Hematopoietic multipotent progenitor cell treated with erythropoietin and hydrocortisone succinate and interleukin-3 and kit ligand, for 6 days (in vitro differentiated cells): ENCODE data around the gene TGOLN2.
"Not testable (repeated sequence)": the region's sequence is repeated elsewhere in the genome, so short reads cannot be mapped to it uniquely, and the experiment has no call there.

Source experiments
- DNase-seq: peaks from one replicate; pipeline ENCODE4 v3.0.0-alpha.2; 2015

TGOLN2 gene

DNA sequence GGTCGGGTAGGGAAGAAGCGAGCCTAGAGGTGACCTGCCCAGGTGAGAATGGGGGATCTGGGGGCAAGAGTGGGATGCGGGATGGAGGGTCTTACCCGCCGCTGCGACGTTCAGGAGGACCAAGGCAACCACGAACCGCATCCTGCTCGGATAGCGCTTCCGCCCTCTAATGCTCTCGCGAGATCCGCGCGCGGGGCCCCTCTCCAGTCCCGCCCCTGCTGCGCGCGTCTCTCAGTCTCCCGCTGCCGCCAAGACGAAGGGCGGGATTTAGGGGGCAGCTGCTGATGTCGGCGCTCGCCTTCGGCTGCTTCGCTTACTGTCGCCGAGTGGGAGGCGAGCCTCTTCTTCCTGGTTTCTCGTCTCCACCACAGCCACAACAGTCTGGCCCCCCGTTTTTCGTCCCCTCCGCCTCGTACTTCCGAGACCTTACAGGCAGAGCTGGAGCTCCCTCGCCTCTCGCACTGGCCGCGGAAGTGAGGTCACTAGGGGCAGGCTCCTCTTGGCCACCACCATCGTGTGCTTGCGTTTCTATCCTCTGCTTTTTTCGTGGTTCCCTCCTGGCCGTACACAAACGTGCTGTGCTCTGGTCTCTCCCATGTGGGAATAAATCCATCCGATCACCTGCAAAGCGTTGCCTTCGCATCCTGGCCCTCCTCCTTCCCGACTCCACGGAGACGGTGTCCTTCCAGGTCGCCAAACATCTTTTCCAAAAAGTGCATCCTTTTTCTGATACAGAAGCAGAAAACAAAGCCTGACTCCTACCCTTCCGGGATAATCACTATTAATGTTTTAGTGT is at the start of gene TGOLN2:
Gene TGOLN2 (minus strand): TSS at position 168 of the 796 bp plus-strand sequence. CDS start 27 bp downstream, at position 141.
- peak; percentile 98 for DNase-seq

- no peak for DNase-seq
Observed at GRCh38 chr2:85377083-85377482, 49.3 kb upstream of the TGOLN2 start.

DNA sequence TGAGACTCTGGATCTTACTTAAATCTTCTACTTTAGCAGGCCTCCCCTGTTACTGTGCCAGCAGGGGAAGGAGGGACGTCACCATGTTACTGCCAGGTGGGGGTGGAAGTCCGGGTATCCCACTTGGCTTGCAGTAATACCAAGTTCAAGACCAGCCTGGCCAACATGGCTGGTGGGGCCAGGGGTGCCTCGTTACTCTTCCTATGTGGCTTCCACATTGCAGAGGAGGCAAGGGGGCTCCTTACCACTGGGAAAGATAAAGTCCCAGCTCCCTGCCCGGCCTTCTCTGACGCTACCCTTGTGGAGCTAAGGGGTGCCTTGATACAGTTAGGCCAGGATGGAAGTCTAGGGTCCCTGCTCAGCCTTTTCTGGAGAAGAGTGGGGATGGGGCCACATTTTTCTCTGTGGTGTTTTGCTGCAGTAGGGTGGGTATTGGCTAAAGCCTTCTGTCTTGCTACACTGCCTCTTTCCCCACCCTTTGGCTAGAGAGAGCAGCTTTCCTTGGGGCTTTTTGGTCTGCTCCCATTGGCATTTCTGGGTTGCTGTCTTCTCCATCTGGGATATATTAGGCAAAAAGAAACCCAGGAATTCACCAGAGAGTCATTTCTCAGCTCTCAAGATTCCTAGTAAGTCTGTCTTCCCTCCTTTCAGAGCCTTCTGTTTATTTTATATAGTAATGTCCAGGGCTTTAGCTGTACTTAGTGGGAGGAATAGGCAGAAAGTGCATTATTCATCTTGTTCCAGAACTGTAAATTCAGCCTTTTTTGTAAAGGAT is 48.7 kb upstream of the TGOLN2 start:
- no peak for DNase-seq

- no peak for DNase-seq
Observed at GRCh38 chr2:85371045-85371444, 43.3 kb upstream of the TGOLN2 start.

DNA sequence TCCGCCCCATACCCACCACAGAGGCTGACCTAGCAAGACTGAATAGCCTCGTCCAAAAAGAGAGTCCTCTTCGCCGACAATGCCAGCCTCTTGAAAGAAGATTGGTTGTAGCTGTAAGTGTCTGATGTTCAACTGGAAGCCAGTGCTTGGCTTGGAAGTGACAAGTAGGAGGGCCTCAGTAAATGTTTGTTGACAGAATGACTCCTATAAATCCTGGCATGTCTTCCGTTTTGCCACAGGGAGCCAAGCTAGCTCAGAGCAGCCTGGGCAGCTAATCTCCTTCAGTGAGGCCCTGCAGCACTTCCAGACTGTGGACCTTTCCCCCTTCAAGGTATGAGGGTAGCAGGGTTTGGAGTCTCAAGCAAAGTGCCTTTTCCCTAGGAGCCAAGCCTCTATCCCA is 41.7 kb upstream of the TGOLN2 start:
- no peak for DNase-seq

DNA sequence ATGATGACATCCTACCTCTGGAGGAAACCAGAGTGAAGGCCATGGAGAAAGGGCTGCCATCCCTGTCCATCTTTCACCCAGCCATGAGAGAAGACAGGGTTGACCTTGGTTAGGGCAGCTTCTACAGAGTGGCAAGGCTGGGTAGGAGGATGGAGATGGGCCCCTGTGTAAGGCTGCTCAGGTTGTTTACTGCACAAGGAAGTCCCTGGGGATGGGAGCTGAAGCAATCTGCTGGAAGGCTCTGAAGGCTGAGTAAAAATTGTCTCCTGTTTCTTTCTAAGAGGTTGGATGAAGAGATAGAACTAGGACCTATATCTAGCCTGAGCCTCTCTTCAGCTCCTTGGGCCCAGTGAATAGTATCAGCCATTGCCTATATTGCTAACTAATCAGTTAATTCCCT is 41.1 kb upstream of the TGOLN2 start:
- DNase-seq, result no peak

- no peak for DNase-seq
Observed at GRCh38 chr2:85367180-85367579, 39.4 kb upstream of the TGOLN2 start.

DNA sequence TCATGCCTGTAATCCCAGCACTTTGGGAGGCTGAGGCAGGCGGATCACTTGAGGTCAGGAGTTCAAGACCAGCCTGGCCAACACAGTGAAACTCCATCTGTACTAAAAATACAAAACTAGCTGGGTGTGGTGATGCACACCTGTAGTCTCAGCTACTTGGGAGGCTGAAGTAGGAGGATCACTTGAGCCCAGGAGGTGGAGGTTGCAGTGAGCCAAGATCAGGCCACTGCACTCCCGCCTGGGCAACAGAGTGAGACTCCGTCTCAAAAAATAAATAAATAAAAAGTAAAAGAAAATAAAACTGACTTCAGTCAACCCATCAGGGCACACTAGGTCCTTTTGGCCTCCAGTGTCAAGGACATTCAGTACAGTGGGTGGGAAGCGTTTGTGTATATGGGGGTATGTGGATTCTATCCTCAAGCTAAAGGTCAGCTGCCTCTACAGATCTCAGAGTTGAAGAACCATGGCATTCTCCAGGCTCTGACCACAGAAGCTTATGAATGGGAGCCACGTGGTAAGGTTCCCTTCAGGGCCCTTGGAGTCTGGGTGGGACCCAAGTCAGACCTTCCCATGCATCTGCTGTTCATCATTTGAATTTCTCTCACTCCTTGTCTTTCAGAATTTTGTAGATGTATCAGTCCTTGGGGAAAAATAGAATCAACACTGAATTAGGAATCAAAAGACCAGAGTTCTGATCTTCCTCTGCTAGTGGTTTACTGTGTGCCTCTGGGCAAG is 35.0 kb upstream of the TGOLN2 start:
- DNase-seq, result not testable (repeated sequence)

DNA sequence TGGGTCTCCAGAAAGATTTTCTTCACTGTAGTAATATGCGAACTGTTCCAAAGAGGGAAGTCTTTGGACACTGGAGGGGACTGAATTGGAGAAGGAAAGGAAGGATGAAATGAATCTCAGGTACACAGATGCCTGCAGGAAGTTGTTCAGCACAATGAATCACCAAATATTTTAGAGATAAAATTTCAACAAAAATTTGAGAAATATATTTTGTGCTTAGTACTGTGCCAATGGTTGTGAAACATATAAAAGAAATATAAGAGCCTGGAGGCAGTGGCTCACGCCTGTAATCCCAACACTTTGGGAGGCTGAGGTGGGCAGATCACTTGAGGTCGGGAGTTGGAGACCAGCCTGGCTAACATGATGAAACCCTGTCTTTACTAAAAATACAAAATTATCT is 29.9 kb upstream of the TGOLN2 start:
- DNase-seq, result no peak

DNA sequence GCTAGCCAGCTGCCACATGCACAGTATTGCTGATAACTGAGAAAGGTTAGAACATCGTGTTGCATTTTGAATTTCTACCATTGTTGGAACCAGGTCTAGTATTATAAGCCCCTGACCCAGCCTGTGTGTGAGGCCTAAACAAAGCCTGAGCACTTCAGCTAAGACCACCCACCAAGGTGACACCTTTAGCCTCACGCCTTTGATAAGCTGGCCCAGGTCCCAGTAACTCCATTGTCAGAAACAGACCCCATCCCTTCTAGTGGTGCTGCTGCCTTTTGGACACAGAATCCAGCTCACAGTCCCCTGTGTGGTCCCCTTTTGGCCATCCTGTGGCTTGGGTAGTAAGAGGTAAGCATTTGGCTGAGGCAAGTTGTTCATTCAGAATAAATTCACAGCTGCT is 28.4 kb upstream of the TGOLN2 start:
- no peak for DNase-seq

DNA sequence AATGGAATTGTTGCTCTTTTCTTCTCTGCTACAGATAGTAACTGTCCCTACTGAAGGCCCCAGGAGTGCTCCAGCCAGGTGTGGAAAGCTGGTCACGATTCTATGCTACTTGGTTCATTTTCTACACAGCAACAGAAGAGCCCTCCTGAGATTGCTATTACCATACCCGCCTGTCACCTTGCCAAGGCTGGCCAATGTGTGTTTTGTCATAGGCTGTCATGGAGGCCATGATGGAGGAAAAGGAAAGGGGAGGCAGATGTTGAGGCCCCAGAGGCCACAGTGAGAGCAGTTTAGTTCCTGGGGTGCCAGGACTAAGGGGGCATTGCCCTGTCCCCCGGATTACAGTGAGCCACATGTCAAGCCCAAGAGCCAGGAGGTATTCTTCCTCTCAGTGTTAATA is 27.7 kb upstream of the TGOLN2 start:
- DNase-seq, result peak; percentile 27

DNA sequence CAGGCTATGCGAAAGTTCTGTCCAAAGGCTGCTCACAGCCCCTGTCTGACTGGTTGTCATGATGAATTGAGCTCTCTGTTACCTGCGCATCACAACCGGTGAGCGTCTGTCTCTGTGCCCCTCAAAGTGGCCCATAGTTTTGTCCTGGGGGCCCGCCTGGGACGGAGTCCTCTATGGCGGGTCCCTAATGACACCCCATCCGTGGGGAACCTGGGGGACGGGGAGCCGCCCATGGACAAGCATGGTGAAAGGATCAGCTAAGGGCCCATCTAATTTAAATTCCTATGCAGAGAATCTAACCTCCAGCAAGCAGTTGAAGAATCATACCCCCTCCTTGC is 27.3 kb upstream of the TGOLN2 start:
- DNase-seq, result peak; percentile 15

DNA sequence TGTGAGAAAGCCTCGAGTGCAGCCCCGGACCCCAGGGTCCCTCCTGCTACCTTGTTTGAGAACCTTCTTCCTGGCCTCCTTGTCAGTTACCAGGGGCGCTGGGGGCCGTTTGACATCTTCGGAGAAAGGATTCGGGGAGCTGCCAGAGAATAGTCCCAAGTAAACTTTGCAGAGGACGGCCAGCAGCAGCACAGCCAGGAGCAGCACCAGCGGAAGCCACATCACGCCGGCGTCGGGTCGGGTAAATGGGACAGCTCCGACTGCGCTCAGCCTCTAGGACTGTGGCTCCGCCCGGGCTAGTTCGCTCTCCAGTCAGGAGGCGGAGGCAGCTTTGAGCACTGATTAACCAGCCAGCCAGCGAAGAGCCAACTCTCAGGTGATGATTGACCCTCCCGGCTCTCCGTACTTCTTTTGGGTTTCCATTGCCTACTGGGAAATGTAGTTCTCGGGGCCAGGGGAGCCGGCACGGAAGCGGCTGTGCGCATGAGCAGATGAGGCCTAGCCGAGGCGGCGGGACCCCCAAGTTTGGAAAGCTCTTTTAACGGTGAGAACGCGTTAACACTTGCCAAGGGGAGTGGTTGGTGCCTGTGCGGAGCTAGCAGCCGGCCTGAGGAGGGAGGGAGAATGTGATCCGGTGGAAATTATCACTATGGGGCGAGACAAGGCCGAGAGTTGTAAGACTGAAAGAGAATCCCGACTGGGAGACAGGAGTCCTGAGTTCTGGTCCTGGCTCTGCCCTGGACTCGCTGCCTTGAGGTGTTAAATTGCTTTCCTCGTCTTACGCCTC is 26.7 kb upstream of the TGOLN2 start, which contains the start of the genes ELMOD3 and RETSAT:
Gene ELMOD3 (plus strand): TSS at position 484 of the 787 bp plus-strand sequence. CDS start 2,430 bp downstream, outside the sequence.
Gene RETSAT (minus strand): TSS at position 243 of the 787 bp plus-strand sequence. CDS start 21 bp downstream, at position 222.
- DNase-seq, result peak; percentile 100

GRCh38 chr2:85353876-85354285 is 26.1 kb upstream of the TGOLN2 start:
- peak; percentile 46 for DNase-seq

DNA sequence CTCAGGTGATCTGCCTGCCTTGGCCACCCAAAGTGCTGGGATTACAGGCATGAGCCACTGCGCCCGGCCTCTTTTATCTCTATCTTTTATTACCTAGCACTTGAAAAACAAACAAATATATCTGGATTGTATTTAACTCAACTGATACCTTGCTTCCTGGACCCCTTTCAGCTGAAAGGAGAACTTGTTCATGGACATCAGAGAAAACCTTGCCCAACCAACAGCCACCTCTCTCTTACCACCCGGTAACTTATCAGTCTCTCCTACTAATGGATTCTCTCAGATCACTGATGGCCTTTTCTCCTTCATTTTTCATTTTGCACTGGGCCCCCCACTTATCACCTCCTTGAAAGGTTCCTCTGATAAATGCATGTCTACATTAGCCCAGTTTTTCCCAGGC is 19.8 kb upstream of the TGOLN2 start:
- no peak for DNase-seq

GRCh38 chr2:85344356-85344954 is 16.7 kb upstream of the TGOLN2 start:
- no peak for DNase-seq

GRCh38 chr2:85343207-85343895 is 15.6 kb upstream of the TGOLN2 start:
- DNase-seq, result not testable (repeated sequence)

DNA sequence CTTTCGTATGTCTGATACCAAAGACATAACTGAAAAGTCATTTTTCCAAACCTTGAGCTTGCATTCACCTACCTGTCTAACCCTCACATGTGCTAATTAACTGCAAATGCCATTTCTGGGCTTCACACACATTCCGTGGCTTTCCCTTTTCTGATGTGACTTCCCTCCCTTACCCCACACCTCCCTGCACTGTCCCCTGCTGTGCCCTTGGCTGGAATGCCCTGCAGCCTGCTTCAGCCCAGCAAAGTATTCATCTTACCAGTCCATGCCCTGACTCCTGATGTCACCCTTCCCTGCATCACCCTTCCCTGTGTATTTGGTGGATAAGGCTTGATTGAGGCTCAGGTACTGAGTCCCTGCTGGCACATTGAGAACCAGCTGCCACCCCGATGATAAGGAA is 14.4 kb upstream of the TGOLN2 start:
- DNase-seq, result no peak

- DNase-seq, result no peak
Observed at GRCh38 chr2:85341269-85342029, 13.7 kb upstream of the TGOLN2 start.

- DNase-seq, result no peak
Observed at GRCh38 chr2:85340034-85340892, 12.5 kb upstream of the TGOLN2 start.
